Neural crest cell (in vitro differentiated cells): ENCODE data around the gene LRRC53. TPM values are rescaled to one million over a fixed set of nuclear protein-coding genes. Genes with fewer than 3 reads are reported as not detected.
A peak's percentile ranks its signal among the peaks of the same experiment; 100 is the strongest.

ENCODE experiments used
- DNase-seq: peaks from one replicate; pipeline ENCODE4 v3.0.0; 2021; ENCODE audit warnings: low read depth, mixed read lengths, low spot score
- H3K27ac Mint-ChIP-seq: one replicate; pipeline ENCODE4 v1.8.0; 2021; ENCODE audit warnings: mild to moderate bottlenecking, mixed read lengths; ENCODE audit not compliant: unreplicated experiment
- H3K27me3 Mint-ChIP-seq: 2 replicates; pipeline ENCODE4 v1.8.0; 2021; ENCODE audit warnings: low read depth, mild to moderate bottlenecking, mixed read lengths
- H3K36me3 Mint-ChIP-seq: 2 replicates; pipeline ENCODE4 v1.8.0; 2021; ENCODE audit warnings: low read depth, mild to moderate bottlenecking, mixed read lengths
- H3K4me1 Mint-ChIP-seq: 2 replicates; pipeline ENCODE4 v1.8.0; 2021; ENCODE audit warnings: mixed read lengths
- H3K4me3 Mint-ChIP-seq: one replicate; pipeline ENCODE4 v1.8.0; 2021; ENCODE audit warnings: mild to moderate bottlenecking, mixed read lengths
- H3K9me3 Mint-ChIP-seq: 2 replicates; pipeline ENCODE4 v1.8.0; 2021; ENCODE audit warnings: mixed read lengths
- total RNA-seq: library from RNA; stranded (reverse); gene quantifications from 2 replicates; pipeline ENCODE4 v1.2.1, GENCODE V29; 2021
- TF ChIP-seq, protein P1 (sequence below): fragments of 200-600 bp; sonication (generic); conservative IDR thresholded peaks from 2 replicates; pipeline ENCODE4 v1.5.0; 2021; ENCODE audit warnings: antibody characterized with exemption, mild to moderate bottlenecking

Gene LRRC53
- total RNA-seq, 1 donor from 2014 or later, result not detected

DNA sequence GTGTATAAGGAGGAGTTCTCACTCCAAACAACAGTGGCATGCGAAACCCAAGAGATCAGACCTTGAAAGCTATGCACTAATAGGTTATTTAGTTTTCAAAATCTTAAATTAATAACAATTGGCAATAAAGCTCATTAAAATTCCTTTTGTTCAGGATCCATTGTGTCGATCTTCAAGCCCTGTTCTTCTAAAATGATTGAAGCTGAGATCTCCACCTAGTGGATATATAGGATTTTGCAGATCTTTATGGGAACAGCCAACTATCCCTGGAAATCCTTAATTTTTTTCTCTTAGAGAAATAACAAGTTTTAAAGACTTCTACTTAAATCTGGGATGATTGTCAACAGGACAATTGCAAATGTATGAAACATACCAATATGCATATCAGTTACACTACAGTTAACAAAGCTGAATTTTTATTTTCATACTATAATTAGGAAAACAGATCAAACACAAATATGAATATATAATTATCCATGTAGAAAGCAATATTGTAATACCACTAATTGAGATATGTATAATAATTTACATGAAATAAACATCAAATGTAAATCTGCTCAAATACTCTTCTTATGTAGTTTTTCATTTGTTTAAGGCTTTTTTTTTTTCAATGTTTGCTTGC, 43.3 kb downstream of the LRRC53 start:
- no peak overlapping the region for H3K4me3 Mint-ChIP-seq
- DNase-seq, result no peak
- peaks cover 2% of the 10 kb centered on the region for H3K36me3 Mint-ChIP-seq
- no peaks in the 10 kb centered on the region for H3K27me3 Mint-ChIP-seq
- H3K4me1 Mint-ChIP-seq, result peaks cover 16% of the 10 kb centered on the region
- TF ChIP-seq, protein P1, sequence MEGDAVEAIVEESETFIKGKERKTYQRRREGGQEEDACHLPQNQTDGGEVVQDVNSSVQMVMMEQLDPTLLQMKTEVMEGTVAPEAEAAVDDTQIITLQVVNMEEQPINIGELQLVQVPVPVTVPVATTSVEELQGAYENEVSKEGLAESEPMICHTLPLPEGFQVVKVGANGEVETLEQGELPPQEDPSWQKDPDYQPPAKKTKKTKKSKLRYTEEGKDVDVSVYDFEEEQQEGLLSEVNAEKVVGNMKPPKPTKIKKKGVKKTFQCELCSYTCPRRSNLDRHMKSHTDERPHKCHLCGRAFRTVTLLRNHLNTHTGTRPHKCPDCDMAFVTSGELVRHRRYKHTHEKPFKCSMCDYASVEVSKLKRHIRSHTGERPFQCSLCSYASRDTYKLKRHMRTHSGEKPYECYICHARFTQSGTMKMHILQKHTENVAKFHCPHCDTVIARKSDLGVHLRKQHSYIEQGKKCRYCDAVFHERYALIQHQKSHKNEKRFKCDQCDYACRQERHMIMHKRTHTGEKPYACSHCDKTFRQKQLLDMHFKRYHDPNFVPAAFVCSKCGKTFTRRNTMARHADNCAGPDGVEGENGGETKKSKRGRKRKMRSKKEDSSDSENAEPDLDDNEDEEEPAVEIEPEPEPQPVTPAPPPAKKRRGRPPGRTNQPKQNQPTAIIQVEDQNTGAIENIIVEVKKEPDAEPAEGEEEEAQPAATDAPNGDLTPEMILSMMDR, result peak; percentile 85
- H3K9me3 Mint-ChIP-seq, result peaks cover 3% of the 10 kb centered on the region
- no peak overlapping the region for H3K27ac Mint-ChIP-seq

DNA sequence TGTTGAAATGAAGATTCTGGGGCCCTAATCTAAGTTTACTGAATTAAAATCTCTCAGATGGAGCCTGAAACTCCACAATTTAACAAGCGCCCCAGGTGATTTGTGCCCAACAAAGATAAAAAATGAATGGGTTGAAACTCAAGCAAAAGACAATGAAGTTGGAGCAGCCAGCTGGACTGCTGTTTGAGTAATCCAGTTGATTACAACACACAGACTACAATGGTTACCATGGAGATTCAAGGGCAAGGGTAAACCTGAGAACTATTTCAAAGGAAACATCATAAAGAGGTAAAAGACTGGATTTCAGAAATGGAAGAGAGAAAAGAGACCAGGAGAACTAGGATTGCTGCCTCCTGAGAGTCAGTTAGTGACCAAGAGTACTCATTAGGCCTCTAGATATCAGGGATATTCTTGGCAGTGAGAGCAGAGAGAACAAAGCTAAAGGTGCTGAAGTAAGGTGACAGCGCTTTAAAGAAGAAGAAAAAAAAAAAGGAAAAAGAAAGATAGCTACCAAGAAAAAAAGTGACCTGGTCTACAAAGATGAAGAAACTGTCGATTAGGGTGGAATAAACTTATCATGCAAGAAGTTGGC, 44.5 kb downstream of the LRRC53 start:
- H3K27ac Mint-ChIP-seq, result no peak overlapping the region
- no peak overlapping the region for H3K4me3 Mint-ChIP-seq
- TF ChIP-seq, protein P1, result no peak
- H3K9me3 Mint-ChIP-seq, result peaks cover 3% of the 10 kb centered on the region
- peaks cover 16% of the 10 kb centered on the region for H3K4me1 Mint-ChIP-seq
- H3K36me3 Mint-ChIP-seq, result peaks cover 2% of the 10 kb centered on the region
- no peaks in the 10 kb centered on the region for H3K27me3 Mint-ChIP-seq
- no peak for DNase-seq

DNA sequence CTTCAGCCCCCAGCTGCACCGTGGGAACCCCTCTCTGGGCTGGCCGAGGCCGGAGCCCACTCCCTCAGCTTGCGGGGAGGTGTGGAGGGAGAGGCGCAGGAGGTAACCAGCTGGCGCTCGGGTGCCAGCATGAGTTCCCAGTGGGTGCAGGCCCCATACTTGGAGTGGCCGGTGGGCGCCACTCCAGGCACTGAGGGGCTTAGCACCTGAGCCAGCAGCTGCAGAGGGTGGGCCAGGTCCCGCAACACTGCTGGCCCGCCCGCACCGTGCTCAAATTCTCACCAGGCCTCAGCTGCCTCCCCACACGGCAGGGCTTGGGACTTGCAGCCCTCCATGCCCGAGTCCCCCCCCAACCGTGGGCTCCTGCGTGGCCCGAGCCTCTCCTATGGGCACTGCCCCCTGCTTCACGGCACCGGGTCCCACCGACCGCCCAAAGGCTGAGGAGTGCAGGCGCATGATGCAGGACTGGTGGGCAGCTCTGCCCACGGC, 47.2 kb downstream of the LRRC53 start:
- Mint-ChIP-seq H3K27ac (no peak overlapping the region), H3K9me3 (peaks cover 3% of the 10 kb centered on the region), H3K4me3 (no peak overlapping the region), H3K27me3 (no peaks in the 10 kb centered on the region), H3K36me3 (peaks cover 2% of the 10 kb centered on the region), H3K4me1 (peaks cover 14% of the 10 kb centered on the region)
- no peak for DNase-seq
- TF ChIP-seq, protein P1, result no peak

DNA sequence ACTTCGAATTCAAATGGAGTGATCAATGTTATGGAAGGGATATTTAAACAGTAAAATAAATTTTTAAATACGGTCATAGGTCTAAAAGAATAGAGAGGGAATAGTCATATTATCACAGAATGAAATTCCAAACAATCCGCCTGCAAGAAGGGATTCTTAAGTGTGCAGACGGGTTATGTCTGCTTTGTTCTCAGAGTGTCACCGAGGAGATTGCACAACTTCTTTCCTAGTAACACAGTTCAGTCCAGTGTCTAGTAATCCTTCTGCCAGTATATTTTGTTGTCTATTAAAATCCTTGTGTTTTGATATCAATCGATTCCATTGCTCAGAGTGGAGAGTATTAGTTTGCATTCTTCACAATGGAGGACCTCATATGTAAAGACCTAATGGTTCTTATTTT, 48.4 kb downstream of the LRRC53 start:
- no peak overlapping the region for H3K4me3 Mint-ChIP-seq
- peaks cover 2% of the 10 kb centered on the region for H3K36me3 Mint-ChIP-seq
- no peaks in the 10 kb centered on the region for H3K27me3 Mint-ChIP-seq

DNA sequence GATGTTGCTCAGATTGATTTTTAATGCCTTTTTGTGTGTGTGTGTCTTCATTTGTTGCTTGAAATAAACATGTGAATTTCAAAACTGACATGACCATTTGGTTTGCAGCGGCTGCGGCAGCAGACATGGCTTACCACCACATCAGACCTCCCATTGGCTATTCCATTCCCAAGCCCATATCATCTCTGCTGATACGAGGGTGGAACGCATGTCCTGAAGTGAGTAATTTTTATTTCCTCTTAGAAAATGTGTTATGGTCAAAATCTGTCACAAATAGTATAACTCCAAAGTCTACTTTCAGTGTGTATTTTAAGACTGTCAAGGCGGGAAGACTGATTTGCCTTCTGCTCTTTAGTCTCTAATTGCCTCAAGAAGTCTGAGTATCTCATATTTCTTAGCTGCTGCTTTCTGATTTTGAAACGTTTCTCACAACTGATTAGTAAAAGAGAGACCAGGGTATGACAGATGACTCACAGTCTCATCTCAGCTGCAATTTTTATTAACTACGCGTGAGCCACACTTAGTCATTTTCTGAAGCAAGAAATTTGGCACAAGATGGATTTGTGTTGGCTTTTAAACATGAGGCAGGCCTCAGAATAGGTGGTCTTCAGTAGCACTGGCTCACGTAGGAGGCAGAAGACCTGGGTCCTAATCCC, 49.0 kb downstream of the LRRC53 start:
- Mint-ChIP-seq H3K4me1 (peaks cover 12% of the 10 kb centered on the region), H3K27me3 (no peaks in the 10 kb centered on the region), H3K27ac (no peak overlapping the region), H3K4me3 (no peak overlapping the region), H3K36me3 (peaks cover 2% of the 10 kb centered on the region), H3K9me3 (peaks cover 3% of the 10 kb centered on the region)
- no peak for DNase-seq
- TF ChIP-seq, protein P1, result no peak

More for the DNA sequence above, 48.4 kb downstream of the LRRC53 start:
- no peak for DNase-seq
- TF ChIP-seq, protein P1, result no peak
- Mint-ChIP-seq H3K4me1 (peaks cover 13% of the 10 kb centered on the region), H3K9me3 (peaks cover 3% of the 10 kb centered on the region), H3K27ac (no peak overlapping the region)
